NCI-H1092 treated with DMSO at 0.1 percent for 48 hours (cell line): Measurements from ENCODE around the gene MINAR1.
"Not testable (repeated sequence)": the region's sequence is repeated elsewhere in the genome, so short reads cannot be mapped to it uniquely, and the experiment has no call there.

ENCODE experiments used
- DNase-seq: peaks from one replicate; lab custom pipeline; 2025; lab: John Stamatoyannopoulos, UW

The MINAR1 gene

GRCh38 chr15:79431636-79432344, at the start of gene MINAR1:
TSS of gene MINAR1 (plus strand) at chr15:79432336. CDS start at chr15:79456148, 23,812 bp downstream.
- DNase-seq = no peak

GRCh38 chr15:79394231-79394630, 37.9 kb upstream of the MINAR1 start:
- no peak for DNase-seq

GRCh38 chr15:79396850-79397249, 35.3 kb upstream of the MINAR1 start:
- no peak for DNase-seq

GRCh38 chr15:79397269-79397910, 34.7 kb upstream of the MINAR1 start:
- no peak for DNase-seq

- no peak for DNase-seq
Observed at GRCh38 chr15:79399606-79400005, 32.5 kb upstream of the MINAR1 start.

- no peak for DNase-seq
Observed at GRCh38 chr15:79400650-79401049, 31.5 kb upstream of the MINAR1 start.

GRCh38 chr15:79401301-79401700, 30.8 kb upstream of the MINAR1 start:
- DNase-seq = no peak

GRCh38 chr15:79402136-79402535, 30.0 kb upstream of the MINAR1 start:
- DNase-seq = no peak

GRCh38 chr15:79403501-79403900, 28.6 kb upstream of the MINAR1 start:
- DNase-seq = no peak

GRCh38 chr15:79406210-79406609, 25.9 kb upstream of the MINAR1 start:
- no peak for DNase-seq

- no peak for DNase-seq
Observed at GRCh38 chr15:79408041-79408440, 24.1 kb upstream of the MINAR1 start.

- DNase-seq = no peak
Observed at GRCh38 chr15:79410237-79410636, 21.9 kb upstream of the MINAR1 start.

- DNase-seq = no peak
Observed at GRCh38 chr15:79412010-79412409, 20.1 kb upstream of the MINAR1 start.

GRCh38 chr15:79412429-79412828, 19.7 kb upstream of the MINAR1 start:
- DNase-seq = no peak

GRCh38 chr15:79416876-79417275, 15.3 kb upstream of the MINAR1 start:
- no peak for DNase-seq

GRCh38 chr15:79418693-79419279, 13.3 kb upstream of the MINAR1 start:
- DNase-seq = no peak

- no peak for DNase-seq
Observed at GRCh38 chr15:79425591-79426295, 6.4 kb upstream of the MINAR1 start.

GRCh38 chr15:79426899-79427298, 5.2 kb upstream of the MINAR1 start:
- not testable (repeated sequence) for DNase-seq

GRCh38 chr15:79427781-79428598, 4.1 kb upstream of the MINAR1 start:
- DNase-seq = no peak

- DNase-seq = no peak
Observed at GRCh38 chr15:79430901-79431635, 1.1 kb upstream of the MINAR1 start.
